A549 (cell line): ENCODE measurements around the gene SCUBE3. TPM values are rescaled to one million over a fixed set of nuclear protein-coding genes. Genes with fewer than 3 reads are reported as not detected.

Experiments used
- ATAC-seq, 2 experiments: fragments of 200-7000 bp in 1 of 2; fragments of >200 bp in 1 of 2; cut with Nextera tagmentation in 1 of 2; cut with Tn5 transposase in 1 of 2; 3 replicates each; pipeline versions ENCODE4 v1.8.0 to v1.9.1; 2018 to 2020; ENCODE audit warnings: mild to moderate bottlenecking in 1 of 2, moderate library complexity in 1 of 2
- CTCF ChIA-PET: fragments of 300-600 bp; sonication (Branson Sonifier 250); formaldehyde crosslinking; extraction: SDS; loops from one replicate; lab custom pipeline; 2021; ENCODE audit warnings: antibody characterized with exemption, inconsistent platforms; lab: Yijun Ruan, JAX
- POLR2A ChIA-PET: fragments of 350-600 bp; formaldehyde crosslinking; extraction: SDS; loops from one replicate; lab custom pipeline; 2021; ENCODE audit warnings: antibody characterized with exemption, inconsistent platforms; lab: Yijun Ruan, JAX
- DNase-seq, 2 experiments: peaks; one replicate each; pipeline versions ENCODE4 v3.0.0 to v3.0.0-alpha.2; 2011 to 2016; ENCODE audit warnings: low read depth in 1 of 2, low spot score in 1 of 2
- FAIRE-seq: peaks from 2 replicates; lab custom pipeline; 2011; peaks lifted over from hg19 to GRCh38; lab: Jason Lieb, UNC
- H3K27ac ChIP-seq, 2 experiments: fragments of >200 bp; sonication (Bioruptor Twin); formaldehyde crosslinking; 3 replicates each; pipeline ENCODE4 v1.5.1; 2016 to 2017
- H3K4me1 ChIP-seq: fragments of >200 bp; sonication (Bioruptor Twin); formaldehyde crosslinking; 3 replicates; pipeline ENCODE4 v1.6.1; 2016
- H3K4me2 ChIP-seq: fragments of >200 bp; sonication (Bioruptor Twin); formaldehyde crosslinking; 3 replicates; pipeline ENCODE4 v1.6.1; 2016
- H3K4me3 ChIP-seq: fragments of >200 bp; sonication (Bioruptor Twin); formaldehyde crosslinking; 3 replicates; pipeline ENCODE4 v1.5.1; 2016
- H3K9me3 ChIP-seq: fragments of >200 bp; sonication (Bioruptor Twin); formaldehyde crosslinking; 3 replicates; pipeline ENCODE4 v1.6.1; 2016
- BCL3 ChIP-seq: fragments of >200 bp; sonication (Bioruptor Twin); formaldehyde crosslinking; IDR thresholded peaks from 3 replicates; pipeline ENCODE4 v1.6.1; 2016
- CHD2 ChIP-seq: fragments of 150-350 bp; IDR thresholded peaks from 2 replicates; pipeline ENCODE4 v1.6.1; 2014; ENCODE audit warnings: low read length; ENCODE audit not compliant: partially characterized antibody
- CTCF ChIP-seq: fragments of >200 bp; sonication (Bioruptor Twin); formaldehyde crosslinking; IDR thresholded peaks from 3 replicates; pipeline ENCODE4 v1.5.1; 2016
- E2F6 ChIP-seq: IDR thresholded peaks from 2 replicates; pipeline ENCODE4 v1.6.1; 2012; ENCODE audit warnings: low read depth, borderline replicate concordance
- EHF ChIP-seq: fragments of 250-450 bp; sonication (Bioruptor Pico); IDR thresholded peaks from 2 replicates; pipeline ENCODE4 v1.5.0; 2020; ENCODE audit warnings: mild to moderate bottlenecking
- ELK1 ChIP-seq: fragments of 150-350 bp; IDR thresholded peaks from 2 replicates; pipeline ENCODE4 v1.6.1; 2014; ENCODE audit warnings: low read depth, mild to moderate bottlenecking, low read length
- FOXS1 ChIP-seq: fragments of 250-450 bp; sonication (Bioruptor Pico); IDR thresholded peaks from 2 replicates; pipeline ENCODE4 v1.5.0; 2020; ENCODE audit warnings: mild to moderate bottlenecking, moderate library complexity
- GATA3 ChIP-seq: IDR thresholded peaks from 2 replicates; pipeline ENCODE4 v1.6.1; 2012; ENCODE audit warnings: borderline replicate concordance
- HEYL ChIP-seq: fragments of 250-450 bp; sonication (Bioruptor Pico); IDR thresholded peaks from 2 replicates; pipeline ENCODE4 v1.8.0; 2021; ENCODE audit warnings: mild to moderate bottlenecking, moderate library complexity
- HOXB5 ChIP-seq: fragments of 250-450 bp; sonication (Bioruptor Pico); IDR thresholded peaks from 2 replicates; pipeline ENCODE4 v1.5.0; 2020; ENCODE audit warnings: mild to moderate bottlenecking, moderate library complexity
- KDM1A ChIP-seq: fragments of 200-600 bp; sonication (generic); IDR thresholded peaks from 2 replicates; pipeline ENCODE4 v1.6.1; 2016; ENCODE audit warnings: low read depth, mild to moderate bottlenecking
- KDM5A ChIP-seq: fragments of 200-600 bp; sonication (generic); IDR thresholded peaks from 2 replicates; pipeline ENCODE4 v1.6.1; 2016; ENCODE audit warnings: antibody characterized with exemption, mild to moderate bottlenecking
- NFE2L2 ChIP-seq: fragments of 150-350 bp; conservative IDR thresholded peaks from 2 replicates; pipeline ENCODE4 v1.6.1; 2014; ENCODE audit warnings: low read length
- NPAS2 ChIP-seq: fragments of 250-450 bp; sonication (Bioruptor Pico); IDR thresholded peaks from 2 replicates; pipeline ENCODE4 v1.8.0; 2022; ENCODE audit warnings: mild to moderate bottlenecking, moderate library complexity, borderline replicate concordance
- NR3C1 ChIP-seq: fragments of >200 bp; sonication (Bioruptor Twin); formaldehyde crosslinking; IDR thresholded peaks from 3 replicates; pipeline ENCODE4 v1.6.1; 2017
- PBX3 ChIP-seq: IDR thresholded peaks from 2 replicates; pipeline ENCODE4 v1.6.1; 2012
- RCOR1 ChIP-seq: fragments of 150-350 bp; IDR thresholded peaks from 2 replicates; pipeline ENCODE4 v1.6.1; 2014; ENCODE audit warnings: antibody characterized with exemption, low read length, low read depth
- REST ChIP-seq: fragments of 200-600 bp; sonication (generic); IDR thresholded peaks from 2 replicates; pipeline ENCODE4 v1.6.1; 2016; ENCODE audit warnings: antibody characterized with exemption, mild to moderate bottlenecking, moderate library complexity
- TFCP2L1 ChIP-seq: fragments of 250-450 bp; sonication (Bioruptor Pico); IDR thresholded peaks from 2 replicates; pipeline ENCODE4 v1.5.0; 2021; ENCODE audit warnings: mild to moderate bottlenecking
- ZC3H11A ChIP-seq: fragments of 450-650 bp; IDR thresholded peaks from 2 replicates; pipeline ENCODE4 v1.6.1; 2014; ENCODE audit warnings: antibody characterized with exemption, mild to moderate bottlenecking
- ZSCAN20 ChIP-seq: fragments of 250-450 bp; sonication (Bioruptor Pico); IDR thresholded peaks from 2 replicates; pipeline ENCODE4 v1.8.0; 2022; ENCODE audit warnings: mild to moderate bottlenecking, moderate library complexity
- WGBS: methylation state at CpG from one replicate; pipeline ENCODE4 v1.1.6; 2017; ENCODE audit errors: missing lambda C conversion rate; 5-methylcytosine and 5-hydroxymethylcytosine counted together
- polyA plus RNA-seq, 4 experiments: library from polyadenylated mRNA; depleted of rRNA in 3 of 4; stranded (reverse); fragments of >200 nt; fragmentation: RNase III in 1 of 4; extraction: RNeasy Plus Mini Kit Qiagen cat#74134 plus additional on column Dnase treatment in 1 of 4; gene quantifications; 2 replicates in 3 of 4; 3 replicates in 1 of 4; pipeline ENCODE4 v1.2.3, GENCODE V29; 2011 to 2017

SCUBE3 gene
- polyA plus RNA-seq, 2 of the 4 experiments (the other 2 are of a cell fraction) = 0.06 to 0.13 TPM

GRCh38 chr6:35216851-35217811, 3.4 kb downstream of the SCUBE3 start:
- TF ChIP-seq CHD2 (no peak), NPAS2 (CRISPR knock-in tag) (no peak), NR3C1 (no peak), BCL3 (no peak), HEYL (CRISPR knock-in tag) (no peak), HOXB5 (CRISPR knock-in tag) (no peak)
- FAIRE-seq = no peak
- H3K9me3 ChIP-seq = no peaks in the 10 kb centered on the region
- 77% methylated on average over 12 of the region's 17 CpGs for WGBS
- ChIA-PET CTCF (interaction anchor here (1.1 to 2.6 kb wide), 2 partner anchors 24 to 77 kb away, joined by 3 to 12 read pairs; no protein-coding TSS in a partner anchor), POLR2A (no interaction called here)
- no peak for DNase-seq
- no peak overlapping the region for H3K27ac ChIP-seq
- ATAC-seq = no peak
- no peaks in the 10 kb centered on the region for H3K4me1 ChIP-seq
- H3K4me3 ChIP-seq = no peak overlapping the region
- no peak overlapping the region for H3K4me2 ChIP-seq

- ATAC-seq = no peak
- Histone ChIP-seq H3K4me1 (no peaks in the 10 kb centered on the region), H3K9me3 (no peaks in the 10 kb centered on the region), H3K4me2 (no peak overlapping the region), H3K27ac (no peak overlapping the region), H3K4me3 (no peak overlapping the region)
- no peak for TF ChIP-seq ZC3H11A
- no peak for TF ChIP-seq E2F6
- no peak for TF ChIP-seq TFCP2L1 (CRISPR knock-in tag)
- TF ChIP-seq NFE2L2 = no peak
- no peak for TF ChIP-seq FOXS1
- no peak for TF ChIP-seq KDM5A
- no peak for TF ChIP-seq BCL3
- TF ChIP-seq CTCF = no peak
- TF ChIP-seq GATA3 = no peak
- no peak for TF ChIP-seq PBX3
- no peak for TF ChIP-seq REST
- TF ChIP-seq ELK1 = no peak
- no peak for TF ChIP-seq ZSCAN20 (CRISPR knock-in tag)
- no peak for TF ChIP-seq KDM1A
- no peak for TF ChIP-seq EHF (CRISPR knock-in tag)
- TF ChIP-seq RCOR1 = no peak
- WGBS = 83% methylated on average over 4 of the region's 4 CpGs
- CTCF ChIA-PET = interaction anchor here (0.8 to 1.8 kb wide), 4 partner anchors 23 to 231 kb away, joined by 3 to 6 read pairs (median 4); no protein-coding TSS in a partner anchor
- no peak for DNase-seq
- no peak for FAIRE-seq
- POLR2A ChIA-PET = no interaction called here
Observed at GRCh38 chr6:35218021-35218420, 4.3 kb downstream of the SCUBE3 start.
